NCI-H128 (cell line): Measurements from ENCODE around the gene NTRK2.

Experiments used
- DNase-seq: peaks from one replicate; lab custom pipeline; 2025; ENCODE audit not compliant: unreplicated experiment; lab: John Stamatoyannopoulos, UW

NTRK2 gene

GRCh38 chr9:84681516-84682285 lies 12.2 kb downstream of the NTRK2 start:
- DNase-seq, result no peak

DNA sequence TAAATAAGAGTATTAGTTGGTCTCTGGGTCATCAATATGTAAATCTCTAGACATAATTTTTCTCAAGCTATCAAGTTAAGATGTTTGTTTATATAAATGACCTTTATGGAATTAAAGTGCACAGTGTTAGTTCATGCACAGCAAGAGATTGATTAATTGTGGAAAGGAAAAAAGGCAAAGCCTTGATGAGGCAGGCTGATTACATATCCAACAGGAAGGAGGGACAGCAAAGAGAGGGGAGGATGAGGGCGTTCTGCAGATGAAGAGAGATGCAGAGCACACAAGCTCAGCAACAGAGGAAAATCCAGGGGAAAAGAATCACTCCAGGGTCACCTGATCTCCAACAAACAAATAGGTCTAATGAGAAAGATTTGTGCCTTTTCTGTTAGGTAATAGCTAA lies 16.5 kb downstream of the NTRK2 start:
- DNase-seq, result no peak

- no peak for DNase-seq
These were observed 19.4 kb downstream of the NTRK2 start for GRCh38 chr9:84688956-84689355.

GRCh38 chr9:84691634-84692033 lies 22.1 kb downstream of the NTRK2 start:
- DNase-seq, result no peak

- DNase-seq, result no peak
These were observed 24.7 kb downstream of the NTRK2 start for GRCh38 chr9:84694248-84694647.

DNA sequence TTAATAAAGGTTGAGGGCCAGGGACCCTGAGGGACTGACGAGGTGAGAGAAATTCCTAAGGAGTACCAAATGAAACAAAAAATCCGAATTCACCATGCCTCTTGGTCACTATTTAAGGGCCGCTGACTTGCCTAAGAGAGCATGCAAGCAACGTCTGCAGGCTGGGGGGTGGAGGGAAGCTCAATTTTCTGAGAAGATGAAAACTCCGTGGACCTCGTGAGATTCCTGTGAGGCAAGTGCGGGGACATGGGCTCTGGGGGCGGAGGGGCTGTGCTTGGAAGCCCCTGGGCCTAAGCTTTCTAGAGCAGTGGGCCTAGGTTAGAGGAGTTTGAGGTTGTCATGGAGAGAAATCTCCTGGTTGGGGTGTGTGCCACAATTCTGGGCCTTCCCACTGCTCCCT lies 27.5 kb downstream of the NTRK2 start:
- no peak for DNase-seq

DNA sequence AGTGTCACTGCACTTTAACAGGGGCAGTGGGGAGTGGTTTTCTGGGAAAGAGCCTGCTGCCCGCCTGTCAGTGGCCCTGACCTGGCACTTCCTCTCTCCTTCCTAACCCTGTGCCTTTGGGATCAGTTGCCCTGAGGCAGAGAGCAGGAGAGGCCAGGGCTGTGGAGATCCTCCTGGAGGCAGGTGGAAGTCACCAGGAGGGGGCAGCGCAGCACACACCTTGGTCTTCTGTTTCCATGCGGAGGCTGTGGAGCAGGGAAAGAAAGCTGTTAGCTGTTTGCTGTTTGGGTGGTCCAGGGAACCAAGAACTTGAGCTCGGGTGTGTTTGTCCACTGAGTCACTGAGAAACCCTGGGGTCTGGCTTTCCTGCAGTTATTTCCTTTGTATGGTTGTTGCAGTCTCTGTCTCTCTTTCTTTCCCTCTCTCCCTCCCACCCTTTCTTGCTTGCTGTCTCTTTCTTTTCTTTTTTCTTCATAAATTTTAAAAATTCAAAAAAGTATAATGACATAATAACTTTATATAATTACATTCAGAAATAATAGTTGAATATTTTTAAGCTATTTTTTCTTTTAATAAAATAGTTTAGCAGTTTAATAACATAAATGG lies 28.1 kb downstream of the NTRK2 start:
- no peak for DNase-seq

- no peak for DNase-seq
These were observed 28.8 kb downstream of the NTRK2 start for GRCh38 chr9:84698323-84698722.

- no peak for DNase-seq
These were observed 30.5 kb downstream of the NTRK2 start for GRCh38 chr9:84699984-84700383.

DNA sequence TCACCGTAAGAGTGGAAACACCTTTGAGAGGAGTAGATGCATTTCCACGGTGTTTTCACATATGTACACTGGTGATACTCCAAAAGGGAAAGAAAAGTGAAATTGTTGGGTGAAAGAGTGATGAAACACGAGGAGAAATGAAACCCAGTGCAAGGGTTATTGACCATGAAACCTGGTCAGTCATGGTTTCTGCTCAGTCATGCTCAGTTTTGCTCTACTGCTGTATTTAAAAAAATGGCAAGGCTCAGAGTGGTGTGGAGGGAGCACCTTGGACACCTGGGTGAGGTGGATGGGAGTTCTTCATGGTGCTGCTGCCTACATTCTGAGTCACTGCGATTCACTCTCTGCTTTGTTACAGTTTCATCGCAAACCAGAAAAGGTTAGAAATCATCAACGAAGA lies 32.3 kb downstream of the NTRK2 start:
- DNase-seq, result no peak

- no peak for DNase-seq
These were observed 32.9 kb downstream of the NTRK2 start for GRCh38 chr9:84702471-84702870.

- no peak for DNase-seq
These were observed 34.3 kb downstream of the NTRK2 start for GRCh38 chr9:84703793-84704192.

DNA sequence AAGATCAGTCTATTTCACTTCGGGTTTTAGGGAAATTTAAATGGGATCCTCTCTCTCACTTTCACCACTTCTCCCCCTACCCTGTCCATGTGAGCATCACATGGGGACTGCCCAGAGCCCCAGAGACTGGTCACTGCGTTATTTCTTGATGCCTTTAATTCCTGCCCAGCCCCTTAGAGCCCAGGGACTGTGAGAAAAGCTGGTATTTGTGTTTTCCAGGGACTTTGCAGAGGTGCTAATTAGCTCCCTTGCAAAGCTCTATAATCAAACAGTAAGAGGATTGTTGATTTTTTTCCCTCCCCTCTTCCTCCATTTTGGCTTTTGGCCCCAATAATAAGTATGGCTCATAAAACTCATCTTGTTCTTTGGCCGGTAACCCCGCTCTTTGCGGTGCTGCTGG lies 35.6 kb downstream of the NTRK2 start:
- DNase-seq, result no peak

GRCh38 chr9:84708400-84708799 lies 38.9 kb downstream of the NTRK2 start:
- no peak for DNase-seq

DNA sequence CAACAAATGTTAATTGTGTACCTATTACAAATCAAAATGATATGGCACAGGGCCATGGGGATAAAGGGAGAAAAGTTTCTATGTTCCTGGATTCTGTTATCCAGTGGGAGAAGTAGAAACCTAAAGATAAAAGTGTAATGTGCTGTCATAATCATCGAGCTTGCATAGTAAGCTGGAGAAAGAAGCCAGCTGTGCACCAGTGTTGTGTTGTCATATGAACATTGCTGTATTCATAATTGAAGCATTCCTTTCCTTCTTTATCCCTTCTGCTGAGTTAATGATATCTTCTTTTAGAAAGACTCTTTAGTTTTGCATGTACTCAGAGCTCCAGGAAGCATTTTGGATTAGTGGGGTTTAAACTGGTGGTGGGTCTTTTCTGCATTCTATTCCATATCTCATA lies 39.5 kb downstream of the NTRK2 start:
- DNase-seq, result no peak

- no peak for DNase-seq
These were observed 41.3 kb downstream of the NTRK2 start for GRCh38 chr9:84710701-84711397.

DNA sequence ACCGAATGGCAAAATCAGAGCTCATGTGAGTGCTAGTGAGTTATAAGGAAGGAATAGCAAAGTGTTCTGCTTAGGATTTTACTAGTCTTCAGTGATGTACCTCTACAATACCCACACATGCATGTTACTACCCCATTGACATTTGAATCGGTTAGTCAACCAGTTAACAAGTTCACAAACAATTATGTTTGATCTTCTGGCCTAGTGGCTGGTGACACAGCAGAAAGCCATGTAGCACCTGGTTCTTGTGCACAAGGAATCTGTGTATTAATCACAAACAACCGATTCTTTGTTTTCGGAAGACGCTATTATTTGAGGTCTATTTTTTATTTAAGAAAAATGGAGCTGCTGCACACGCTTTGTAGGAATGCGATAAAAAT lies 41.9 kb downstream of the NTRK2 start:
- no peak for DNase-seq

DNA sequence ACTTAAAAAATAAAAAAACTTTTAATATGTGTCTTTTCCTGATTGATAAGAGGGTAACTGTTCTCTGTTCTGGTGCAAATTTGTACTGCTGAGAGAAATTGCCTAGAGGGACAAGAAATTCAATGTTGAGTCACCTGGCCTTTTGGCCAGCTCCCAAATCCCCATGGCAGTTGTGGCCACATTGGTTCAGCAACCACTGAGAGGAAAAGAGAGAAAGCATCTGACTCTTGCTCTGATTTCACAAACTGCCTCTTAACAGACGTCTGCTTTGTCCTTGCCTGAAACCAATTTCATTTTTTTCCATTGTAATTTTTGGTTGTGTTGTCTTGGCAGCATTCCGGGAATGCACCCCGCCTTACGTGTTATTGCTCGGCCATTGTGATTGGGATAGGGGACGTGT lies 42.4 kb downstream of the NTRK2 start:
- no peak for DNase-seq

DNA sequence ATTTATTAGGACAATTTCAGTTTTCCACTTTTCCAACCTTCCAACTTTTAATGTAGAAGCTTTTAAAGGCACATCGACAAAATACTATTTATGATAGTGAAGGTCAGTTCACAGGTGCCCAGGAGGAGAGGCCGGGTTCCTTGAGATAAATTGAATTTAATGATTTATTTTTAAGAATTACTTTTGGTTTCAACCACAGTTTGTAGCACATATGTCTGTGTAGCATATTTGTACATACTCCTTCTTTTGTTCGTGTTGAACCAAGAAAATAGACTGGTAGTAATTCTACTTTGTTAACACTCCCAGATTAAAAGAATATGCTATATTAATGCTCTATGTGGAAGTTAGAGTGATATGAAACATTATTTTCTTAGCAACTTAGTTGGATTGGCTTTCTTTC lies 46.7 kb downstream of the NTRK2 start:
- no peak for DNase-seq

DNA sequence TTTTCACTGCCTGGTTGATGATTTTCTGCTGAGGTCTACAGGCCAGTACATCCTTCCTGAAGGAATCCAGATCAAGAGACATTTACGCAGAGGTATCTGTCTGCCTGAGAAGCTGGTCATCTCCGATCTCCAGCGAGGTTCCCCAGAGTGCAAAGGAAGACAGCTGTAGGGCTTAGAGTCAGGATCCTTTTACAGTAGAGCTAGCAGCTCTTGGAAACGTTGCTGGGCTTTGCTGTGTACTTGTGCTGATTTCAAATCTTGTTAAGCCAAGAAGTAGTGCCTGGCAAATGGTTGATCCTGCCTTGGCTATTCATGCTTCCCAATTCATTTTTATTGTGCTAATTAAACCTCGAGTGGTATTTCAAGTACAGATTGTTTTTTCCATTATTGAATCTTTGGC lies 48.9 kb downstream of the NTRK2 start:
- no peak for DNase-seq

DNA sequence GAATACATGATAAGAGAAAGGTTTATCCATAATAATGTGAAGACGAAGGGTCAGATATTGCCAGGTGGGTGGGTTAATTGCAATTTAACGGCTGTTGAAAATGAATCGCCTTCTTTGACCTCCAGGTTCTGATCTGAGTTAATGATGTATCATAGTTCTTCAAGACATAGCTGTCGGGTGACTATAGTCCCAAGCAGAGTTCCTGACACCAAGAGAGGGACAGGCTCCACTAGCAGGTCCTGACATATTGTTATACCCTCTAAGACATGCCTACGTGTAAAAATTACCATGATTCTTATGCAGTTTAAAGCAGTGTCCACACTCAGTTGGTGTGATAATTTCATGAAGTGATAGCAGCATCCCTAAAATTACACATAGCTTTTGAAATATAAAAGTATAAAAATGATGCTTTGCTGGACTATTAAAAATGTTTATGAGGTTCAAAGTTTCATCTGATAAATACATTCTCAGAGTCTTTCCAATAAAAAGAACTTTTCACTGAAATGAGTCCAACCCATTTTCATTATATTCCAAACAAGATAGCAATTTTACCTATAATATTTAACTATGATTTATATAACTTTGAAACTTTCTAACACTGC lies 53.0 kb downstream of the NTRK2 start:
- DNase-seq, result no peak

GRCh38 chr9:84723426-84723825 lies 53.9 kb downstream of the NTRK2 start:
- no peak for DNase-seq
